Coronary artery (tissue), 2 donors: ENCODE results near the gene PHACTR1.

Experiments used
- DNase-seq: peaks from one replicate; pipeline ENCODE4 v3.0.0-alpha.2; 2017; ENCODE audit warnings: low spot score
- H3K27ac ChIP-seq, 2 donors: fragments of 200-600 bp; sonication (generic); one replicate each; pipeline ENCODE4 v1.5.1; 2016 to 2019
- H3K4me3 ChIP-seq: fragments of 200-600 bp; sonication (generic); 2 replicates; pipeline ENCODE4 v1.5.1; 2016; ENCODE audit warnings: mild to moderate bottlenecking, moderate library complexity
- TF ChIP-seq, protein P1 (sequence below): fragments of 200-600 bp; sonication (generic); IDR thresholded peaks from one replicate; pipeline ENCODE4 v1.5.1; 2019; ENCODE audit warnings: antibody characterized with exemption

The PHACTR1 gene

DNA sequence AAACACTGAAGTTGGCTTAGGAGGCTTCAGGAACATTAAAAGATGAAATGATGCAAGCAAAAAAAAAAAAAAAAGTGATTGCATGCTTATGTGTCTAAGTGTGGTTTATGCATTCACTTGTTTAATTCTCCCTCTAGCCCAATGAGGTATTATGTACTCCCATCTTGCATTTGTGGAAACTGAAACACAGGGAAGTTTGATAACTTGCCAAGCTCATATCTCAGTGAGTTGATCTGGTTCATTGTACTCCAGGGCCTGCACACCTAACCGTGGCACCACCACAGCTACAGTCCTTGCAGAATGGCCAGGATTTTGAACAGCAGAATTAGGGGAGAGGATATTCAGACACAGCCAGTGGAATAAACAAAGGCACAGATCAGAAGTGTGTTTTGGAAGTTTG, 360.6 kb downstream of the PHACTR1 start:
- DNase-seq: no peak
- H3K27ac ChIP-seq: no peak overlapping the region
- TF ChIP-seq, protein P1, sequence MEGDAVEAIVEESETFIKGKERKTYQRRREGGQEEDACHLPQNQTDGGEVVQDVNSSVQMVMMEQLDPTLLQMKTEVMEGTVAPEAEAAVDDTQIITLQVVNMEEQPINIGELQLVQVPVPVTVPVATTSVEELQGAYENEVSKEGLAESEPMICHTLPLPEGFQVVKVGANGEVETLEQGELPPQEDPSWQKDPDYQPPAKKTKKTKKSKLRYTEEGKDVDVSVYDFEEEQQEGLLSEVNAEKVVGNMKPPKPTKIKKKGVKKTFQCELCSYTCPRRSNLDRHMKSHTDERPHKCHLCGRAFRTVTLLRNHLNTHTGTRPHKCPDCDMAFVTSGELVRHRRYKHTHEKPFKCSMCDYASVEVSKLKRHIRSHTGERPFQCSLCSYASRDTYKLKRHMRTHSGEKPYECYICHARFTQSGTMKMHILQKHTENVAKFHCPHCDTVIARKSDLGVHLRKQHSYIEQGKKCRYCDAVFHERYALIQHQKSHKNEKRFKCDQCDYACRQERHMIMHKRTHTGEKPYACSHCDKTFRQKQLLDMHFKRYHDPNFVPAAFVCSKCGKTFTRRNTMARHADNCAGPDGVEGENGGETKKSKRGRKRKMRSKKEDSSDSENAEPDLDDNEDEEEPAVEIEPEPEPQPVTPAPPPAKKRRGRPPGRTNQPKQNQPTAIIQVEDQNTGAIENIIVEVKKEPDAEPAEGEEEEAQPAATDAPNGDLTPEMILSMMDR: no peak
- H3K4me3 ChIP-seq: no peak overlapping the region

DNA sequence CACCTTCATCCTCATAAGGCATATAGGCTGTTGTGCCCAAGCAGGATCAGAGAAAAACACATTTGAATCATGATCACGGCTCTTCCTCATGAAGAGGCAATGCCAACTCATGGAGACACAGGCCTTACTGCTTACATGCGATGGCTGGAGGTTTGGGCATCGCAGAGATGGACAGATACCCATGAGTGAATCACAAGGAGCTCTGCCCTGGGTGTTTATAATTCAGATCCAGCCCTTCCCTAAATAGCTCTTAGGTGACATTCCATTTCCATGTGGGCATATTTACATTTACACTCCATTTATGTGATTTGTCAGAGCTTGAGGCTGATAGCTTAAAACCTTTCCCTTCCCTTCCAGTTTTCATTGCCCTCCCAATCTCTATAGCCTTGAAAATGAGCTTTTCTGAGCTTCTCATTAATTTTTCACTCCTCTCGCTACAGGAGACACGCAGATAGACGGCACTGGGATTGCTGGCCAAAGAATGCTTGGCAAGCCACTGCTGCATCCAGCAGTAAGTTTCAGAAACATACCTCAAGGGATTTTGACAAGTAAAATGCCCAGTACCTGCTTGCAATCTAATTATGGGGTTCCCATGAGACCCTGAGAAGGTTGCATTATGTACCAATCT, 362.6 kb downstream of the PHACTR1 start:
- H3K27ac ChIP-seq: peak overlapping the region; percentile 63 to 76
- H3K4me3 ChIP-seq: no peak overlapping the region
- DNase-seq: no peak
- TF ChIP-seq, protein P1: no peak

DNA sequence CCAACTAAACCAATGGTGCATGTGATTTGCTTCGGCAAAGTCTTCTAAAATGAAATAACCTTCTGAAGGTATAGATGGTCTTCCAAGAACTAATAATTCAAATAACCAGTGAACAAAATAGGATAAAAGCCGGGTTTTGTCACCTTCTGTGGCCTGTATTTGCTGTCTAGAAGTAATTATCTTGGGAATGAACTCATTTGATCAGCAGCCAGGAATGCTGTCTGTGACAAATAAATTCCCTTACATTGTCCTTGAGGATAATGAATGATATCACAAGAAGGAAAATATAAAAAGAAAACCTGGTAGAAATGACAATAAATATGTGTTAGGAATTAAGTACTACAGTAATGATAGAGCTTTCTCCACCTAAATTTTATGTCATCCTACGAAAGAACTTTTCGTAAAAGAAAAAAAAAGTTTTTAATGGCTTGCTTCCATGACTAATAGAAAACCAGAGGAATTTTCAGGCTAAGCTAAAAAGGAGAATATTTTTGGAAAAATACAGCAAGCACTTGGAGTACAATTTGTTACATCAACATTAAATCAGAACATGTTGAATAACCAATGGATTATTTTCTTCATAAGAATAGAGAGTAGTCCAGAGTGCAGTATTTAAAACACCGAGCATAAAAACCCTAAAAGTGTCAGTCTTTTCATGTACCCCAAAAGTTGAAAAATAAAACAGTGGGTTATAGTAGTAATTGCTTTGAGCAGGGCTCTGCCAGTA, 364.1 kb downstream of the PHACTR1 start:
- Histone ChIP-seq H3K4me3 (peak overlapping the region; percentile 30), H3K27ac (peak overlapping the region; percentile 63 to 81)
- TF ChIP-seq, protein P1: no peak
- DNase-seq: no peak

DNA sequence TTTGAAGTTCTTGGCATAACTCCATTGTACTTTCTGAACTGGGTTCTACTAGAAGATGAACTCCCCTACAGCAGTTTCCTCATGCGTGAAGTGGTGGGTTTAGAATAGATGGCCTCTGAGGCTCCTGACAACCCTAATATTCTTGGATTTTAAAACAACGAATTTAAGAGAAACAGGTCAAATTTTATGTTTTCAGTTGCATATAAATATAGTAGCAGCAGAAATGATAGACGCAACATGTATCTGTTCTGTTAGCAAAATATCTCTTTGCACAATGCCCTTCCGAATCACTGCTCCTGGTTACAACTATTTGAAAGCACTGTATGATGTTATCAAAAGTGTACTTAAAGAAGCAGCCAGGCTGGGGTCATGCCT, 364.6 kb downstream of the PHACTR1 start:
- H3K4me3 ChIP-seq: peak overlapping the region; percentile 30
- TF ChIP-seq, protein P1: no peak
- no peak for DNase-seq
- peak overlapping the region; percentile 63 to 81 for H3K27ac ChIP-seq

DNA sequence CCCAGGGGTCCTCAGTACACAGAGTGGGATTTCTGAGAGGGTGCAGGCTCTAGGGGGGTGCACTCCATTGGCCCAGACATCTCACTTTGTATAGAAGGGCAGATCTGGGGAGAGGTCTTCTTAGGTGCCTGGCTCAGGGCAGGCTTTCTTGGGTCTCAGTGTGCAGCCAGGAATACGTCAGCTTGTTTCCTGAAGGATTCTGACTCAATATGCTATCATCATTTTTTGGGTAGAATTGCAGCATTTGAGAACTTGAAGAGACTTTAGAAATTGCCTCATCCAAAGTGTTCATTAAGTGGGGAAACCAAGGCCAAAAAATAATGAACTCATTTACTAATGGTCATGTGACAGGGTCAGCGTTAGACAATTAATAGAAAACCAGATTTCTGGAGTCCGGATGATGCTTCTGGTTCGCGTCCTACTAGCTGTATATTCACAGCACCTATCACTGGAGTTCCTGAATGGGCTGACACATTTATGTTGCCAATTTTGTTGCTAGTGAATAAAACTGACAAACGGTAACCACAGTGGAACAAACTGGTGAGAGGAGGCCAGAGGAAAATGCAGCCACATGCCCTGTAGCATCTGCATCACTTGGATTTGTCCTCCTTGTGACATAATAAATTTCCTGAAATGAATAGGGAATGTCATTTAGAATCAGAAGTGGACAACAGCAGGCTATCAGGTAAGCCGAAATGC, 372.9 kb downstream of the PHACTR1 start:
- TF ChIP-seq, protein P1: no peak
- no peak overlapping the region for H3K27ac ChIP-seq
- no peak overlapping the region for H3K4me3 ChIP-seq
- no peak for DNase-seq

DNA sequence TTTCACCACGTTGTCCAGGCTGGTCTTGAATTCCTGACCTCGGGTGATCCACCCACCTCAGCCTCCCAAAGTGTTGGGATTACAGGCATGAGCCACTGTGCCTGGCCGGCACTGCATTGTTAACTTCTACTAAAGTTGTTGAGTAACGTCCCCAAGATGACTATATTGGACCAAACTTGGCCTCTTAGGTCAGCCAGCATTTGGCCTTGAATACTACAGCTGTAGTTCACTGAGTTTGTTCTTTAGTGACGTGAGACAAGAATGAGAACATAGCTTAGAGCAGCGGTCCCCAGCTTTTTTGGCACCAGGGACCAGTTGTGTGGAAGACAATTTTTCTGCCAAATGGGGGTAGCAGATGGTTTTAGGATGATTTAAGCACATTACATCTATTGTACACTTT, 374.6 kb downstream of the PHACTR1 start:
- Histone ChIP-seq H3K4me3 (no peak overlapping the region), H3K27ac (no peak overlapping the region)
- TF ChIP-seq, protein P1: no peak
- no peak for DNase-seq
